ENCODE results near the gene COG2. TPM values are rescaled to one million over a fixed set of nuclear protein-coding genes. Genes with fewer than 3 reads are reported as not detected.
A peak's percentile ranks its signal among the peaks of the same experiment; 100 is the strongest.
"Not testable (repeated sequence)": the region's sequence is repeated elsewhere in the genome, so short reads cannot be mapped to it uniquely, and the experiment has no call there.

COG2 gene
- total RNA-seq = 19.7 and 20.1 TPM in 2 replicates

- DNase-seq = peak; percentile 97
Measured at GRCh38 chr1:230642263-230642959, at the start of gene COG2. TSS of gene COG2 (plus strand) at chr1:230642481. CDS start at chr1:230642607, 126 bp downstream.

GRCh38 chr1:230592848-230593414, 49.4 kb upstream of the COG2 start:
- DNase-seq = no peak

GRCh38 chr1:230594214-230594773, 48.0 kb upstream of the COG2 start:
- no peak for DNase-seq

GRCh38 chr1:230595181-230595580, 47.1 kb upstream of the COG2 start:
- no peak for DNase-seq

GRCh38 chr1:230596306-230596705, 46.0 kb upstream of the COG2 start:
- no peak for DNase-seq

- DNase-seq = no peak
Measured at GRCh38 chr1:230598745-230599144, 43.5 kb upstream of the COG2 start.

- no peak for DNase-seq
Measured at GRCh38 chr1:230599926-230600656, 42.2 kb upstream of the COG2 start.

GRCh38 chr1:230600657-230601400, 41.5 kb upstream of the COG2 start:
- DNase-seq = not testable (repeated sequence)

- DNase-seq = no peak
Measured at GRCh38 chr1:230609208-230609607, 33.1 kb upstream of the COG2 start.

- DNase-seq = no peak
Measured at GRCh38 chr1:230610589-230610988, 31.7 kb upstream of the COG2 start.

GRCh38 chr1:230611128-230611877, 31.0 kb upstream of the COG2 start:
- no peak for DNase-seq

- no peak for DNase-seq
Measured at GRCh38 chr1:230611878-230612235, 30.4 kb upstream of the COG2 start.

GRCh38 chr1:230612651-230613050, 29.6 kb upstream of the COG2 start:
- DNase-seq = no peak

GRCh38 chr1:230614121-230614520, 28.2 kb upstream of the COG2 start:
- DNase-seq = no peak

- DNase-seq = no peak
Measured at GRCh38 chr1:230618537-230618936, 23.7 kb upstream of the COG2 start.

GRCh38 chr1:230620649-230621323, 21.5 kb upstream of the COG2 start:
- DNase-seq = no peak

GRCh38 chr1:230621324-230622030, 20.8 kb upstream of the COG2 start:
- DNase-seq = no peak

GRCh38 chr1:230622151-230622550, 20.1 kb upstream of the COG2 start:
- DNase-seq = no peak

- DNase-seq = no peak
Measured at GRCh38 chr1:230624097-230624713, 18.1 kb upstream of the COG2 start.

- DNase-seq = no peak
Measured at GRCh38 chr1:230626232-230626631, 16.0 kb upstream of the COG2 start.

Data from dermis blood vessel endothelial cell (primary cell).